K562 (cell line): Measurements from ENCODE around the gene MTTP. TPM values are rescaled to one million over a fixed set of nuclear protein-coding genes. Genes with fewer than 3 reads are reported as not detected.

ENCODE experiments used
- ATAC-seq: fragments of 200-7000 bp; cut with Tn5 transposase; 3 replicates; pipeline ENCODE4 v1.9.1; 2020; ENCODE audit warnings: moderate library complexity
- BruUV-seq: library from RNA; stranded (reverse); fragments of 400-500 nt; replicated peaks from 2 replicates; lab custom pipeline; 2021; lab: Mats Ljungman, UMichigan
- CTCF ChIA-PET: fragments of 300-600 bp; formaldehyde crosslinking; extraction: SDS; loops from one replicate; lab custom pipeline; 2021; ENCODE audit warnings: low intra/inter-chr PET ratio; lab: Yijun Ruan, JAX
- POLR2A ChIA-PET: fragments of 300-600, 350-650 bp; sonication (Branson Sonifier 250); formaldehyde crosslinking; extraction: SDS; loops from one replicate; lab custom pipeline; 2021; ENCODE audit warnings: antibody characterized with exemption, inconsistent platforms; lab: Yijun Ruan, JAX
- DNase-seq, 4 experiments: peaks; one replicate each; pipeline versions ENCODE4 v3.0.0 to v3.0.0-alpha.2; 2011 to 2018; ENCODE audit warnings: low spot score in 3 of 4, mixed read lengths in 3 of 4; ENCODE audit errors: extremely low read depth in 1 of 4
- FAIRE-seq: peaks from 2 replicates; lab custom pipeline; 2011; peaks lifted over from hg19 to GRCh38; lab: Jason Lieb, UNC
- H2AFZ ChIP-seq: 2 replicates; pipeline ENCODE4 v1.6.0; 2011; ENCODE audit warnings: low read depth, low read length, control low read depth, inconsistent platforms
- H3K27ac ChIP-seq: fragments of 200-600 bp; 3 replicates; pipeline ENCODE4 v1.8.0; 2011; ENCODE audit warnings: low read depth, mild to moderate bottlenecking, control low read depth, inconsistent platforms, low read length, moderate library complexity, mixed read lengths; ENCODE audit errors: extremely low read depth
- H3K27me3 ChIP-seq, 2 experiments: fragments of 300-600 bp in 1 of 2; 2 replicates in 1 of 2; 3 replicates in 1 of 2; pipeline versions ENCODE4 v1.6.0 to v1.8.0; 2011; ENCODE audit warnings: inconsistent platforms in 2 of 2, low read length in 2 of 2, mild to moderate bottlenecking in 1 of 2, mixed read lengths in 1 of 2, moderate library complexity in 1 of 2; ENCODE audit not compliant: control insufficient read depth in 2 of 2, insufficient read depth in 2 of 2
- H3K36me3 ChIP-seq: fragments of 300-600 bp; 3 replicates; pipeline ENCODE4 v1.8.0; 2011; ENCODE audit warnings: mild to moderate bottlenecking, low read length, inconsistent platforms; ENCODE audit not compliant: control insufficient read depth, insufficient read depth
- H3K4me1 ChIP-seq, 2 experiments: fragments of 200-600 bp in 1 of 2; replicated peaks in 1 of 2; 2 replicates in 1 of 2; 3 replicates in 1 of 2; pipeline versions ENCODE4 v1.5.1 to v1.8.0; 2011; ENCODE audit warnings: inconsistent platforms in 2 of 2, low read length in 2 of 2, mild to moderate bottlenecking in 1 of 2, mixed read lengths in 1 of 2, moderate library complexity in 1 of 2; ENCODE audit not compliant: control insufficient read depth in 2 of 2, insufficient read depth in 2 of 2
- H3K4me2 ChIP-seq: 2 replicates; pipeline ENCODE4 v1.6.1; 2011; ENCODE audit warnings: low read length, control low read depth, inconsistent platforms, mixed read lengths; ENCODE audit not compliant: insufficient read depth
- H3K4me3 ChIP-seq: fragments of 200-600 bp; sonication (generic), shearing (Covaris generic); 2 replicates; pipeline ENCODE4 v1.5.1; 2016; ENCODE audit warnings: control low read depth, inconsistent platforms
- H3K79me2 ChIP-seq: fragments of 200-600 bp; 3 replicates; pipeline ENCODE4 v1.8.0; 2011; ENCODE audit warnings: low read length, inconsistent platforms; ENCODE audit not compliant: control insufficient read depth, insufficient read depth
- H3K9ac ChIP-seq, 2 experiments: 2 replicates each; pipeline versions ENCODE4 v1.6.0 to v1.6.1; 2011; ENCODE audit warnings: low read depth in 2 of 2, low read length in 2 of 2, control low read depth in 1 of 2, inconsistent platforms in 1 of 2, mild to moderate bottlenecking in 1 of 2, mixed read lengths in 1 of 2; ENCODE audit not compliant: insufficient read depth in 1 of 2
- H3K9me1 ChIP-seq: one replicate; pipeline ENCODE4 v1.6.0; 2011; ENCODE audit warnings: inconsistent platforms, mild to moderate bottlenecking, low read length, moderate library complexity; ENCODE audit not compliant: control insufficient read depth, insufficient read depth
- H3K9me3 ChIP-seq: replicated peaks from 2 replicates; pipeline ENCODE4 v1.5.1; 2011; ENCODE audit warnings: low read depth, low read length, inconsistent platforms; ENCODE audit not compliant: control insufficient read depth, insufficient read depth
- H4K20me1 ChIP-seq: replicated peaks from 2 replicates; pipeline ENCODE4 v1.6.1; 2011; ENCODE audit warnings: low read length, inconsistent platforms, mixed read lengths; ENCODE audit not compliant: control insufficient read depth, insufficient read depth
- CBFA2T3 ChIP-seq: fragments of 450-650 bp; IDR thresholded peaks from 2 replicates; pipeline ENCODE4 v1.6.1; 2017
- CXXC5 ChIP-seq: fragments of 250-450 bp; sonication (Bioruptor Pico); IDR thresholded peaks from 2 replicates; pipeline ENCODE4 v1.8.0; 2022; ENCODE audit warnings: inconsistent platforms, mild to moderate bottlenecking, moderate library complexity
- DIDO1 ChIP-seq: fragments of 450-650 bp; IDR thresholded peaks from 2 replicates; pipeline ENCODE4 v1.6.1; 2016; ENCODE audit warnings: low read depth, missing biosample characterization, missing genetic modification characterization
- DMBX1 ChIP-seq: fragments of 250-450 bp; sonication (Bioruptor Pico); IDR thresholded peaks from 2 replicates; pipeline ENCODE4 v1.8.0; 2022; ENCODE audit warnings: inconsistent platforms, mild to moderate bottlenecking, moderate library complexity, borderline replicate concordance
- GATA2 ChIP-seq: sonication (generic); formaldehyde crosslinking; IDR thresholded peaks from 2 replicates; pipeline ENCODE4 v1.4.0; 2020; ENCODE audit warnings: mild to moderate bottlenecking, missing genetic modification reagents
- GTF2E2 ChIP-seq: fragments of 200-800 bp; sonication (Bioruptor generic); IDR thresholded peaks from 2 replicates; pipeline ENCODE4 v1.6.1; 2016; ENCODE audit warnings: missing genetic modification characterization, missing compliant biosample characterization
- HDAC2 ChIP-seq: fragments of 450-650 bp; IDR thresholded peaks from 2 replicates; pipeline ENCODE4 v1.6.1; 2016; ENCODE audit warnings: mild to moderate bottlenecking
- MYC ChIP-seq, 2 experiments: fragments of 250-450 bp in 1 of 2; sonication (Bioruptor Pico) in 1 of 2; IDR thresholded peaks; 2 replicates each; pipeline versions ENCODE4 v1.5.1 to v1.6.1; 2012 to 2021; ENCODE audit warnings: low read depth in 2 of 2, borderline replicate concordance in 1 of 2, improper control_type of control experiment in 1 of 2, low read length in 1 of 2, mild to moderate bottlenecking in 1 of 2, moderate library complexity in 1 of 2
- NEUROD1 ChIP-seq: fragments of 150-350 bp; IDR thresholded peaks from 2 replicates; pipeline ENCODE4 v1.6.1; 2014; ENCODE audit warnings: borderline replicate concordance, low read length, low read depth; ENCODE audit not compliant: partially characterized antibody
- POLR2AphosphoS5 ChIP-seq: IDR thresholded peaks from 2 replicates; pipeline ENCODE4 v1.6.1; 2011; ENCODE audit warnings: mild to moderate bottlenecking, low read depth, low read length, moderate library complexity; ENCODE audit not compliant: control insufficient read depth, insufficient read depth
- SMAD1 ChIP-seq: fragments of 150-350 bp; IDR thresholded peaks from 2 replicates; pipeline ENCODE4 v1.6.1; 2014; ENCODE audit warnings: low read length, low read depth; ENCODE audit not compliant: partially characterized antibody
- TAF7 ChIP-seq: fragments of 450-650 bp; IDR thresholded peaks from 2 replicates; pipeline ENCODE4 v1.6.1; 2016; ENCODE audit warnings: missing genetic modification characterization, missing compliant biosample characterization
- THRAP3 ChIP-seq: fragments of 450-650 bp; IDR thresholded peaks from 2 replicates; pipeline ENCODE4 v1.6.1; 2016; ENCODE audit warnings: mild to moderate bottlenecking, inconsistent platforms, borderline replicate concordance
- ZFPM2 ChIP-seq: fragments of 250-450 bp; sonication (Bioruptor Pico); IDR thresholded peaks from 2 replicates; pipeline ENCODE4 v1.5.1; 2022; ENCODE audit warnings: mild to moderate bottlenecking
- ZNF184 ChIP-seq: sonication (generic); formaldehyde crosslinking; IDR thresholded peaks from 2 replicates; pipeline ENCODE4 v1.5.0; 2020; ENCODE audit warnings: missing genetic modification reagents
- WGBS: fragments of 100-300 bp; shearing (Covaris generic); methylation state at CpG from one replicate; pipeline ENCODE4 v1.1.6; 2016; ENCODE audit warnings: low coverage, mixed read lengths; ENCODE audit not compliant: insufficient coverage; ENCODE audit errors: missing lambda C conversion rate; 5-methylcytosine and 5-hydroxymethylcytosine counted together
- in situ Hi-C: fragments of 300-500 bp; cut with MboI; formaldehyde crosslinking; loops from 4 replicates; pipeline ENCODE4 v1.15.0; 2018; ENCODE audit warnings: inconsistent platforms, mixed read lengths
- intact Hi-C: fragments of 100-400 bp; cut with micrococcal nuclease; formaldehyde crosslinking; loops from 2 replicates; pipeline ENCODE4 v1.14.2; 2022
- polyA plus RNA-seq, 8 experiments: library from polyadenylated mRNA; depleted of rRNA in 4 of 8; stranded (reverse) in 5 of 8; unstranded in 3 of 8; fragments of >200 nt; fragmentation: Nextera tagmentation in 2 of 8; fragmentation: Illumina TruSeq in 1 of 8; extraction: Ambion mirVana in 2 of 8; extraction: Trizol in 1 of 8; gene quantifications; 2 replicates each; pipeline versions ENCODE4 v1.2.1 to v1.2.3, GENCODE V29; 2011 to 2014; ENCODE audit warnings: inconsistent platforms in 1 of 8, missing spikeins in 1 of 8
- total RNA-seq, 7 experiments: library from RNA; depleted of rRNA in 6 of 7; stranded (reverse); fragments of >200 nt in 6 of 7; fragmentation: Illumina TruSeq in 2 of 7; extraction: Trizol in 2 of 7; gene quantifications; 2 replicates each; pipeline versions ENCODE4 v1.2.1 to v1.2.3, GENCODE V29; 2011 to 2021; ENCODE audit warnings: low replicate concordance in 1 of 7
- TF ChIP-seq, protein P1 (sequence below): fragments of 200-800 bp; sonication (Bioruptor generic); IDR thresholded peaks from 2 replicates; pipeline ENCODE4 v1.6.1; 2017; ENCODE audit warnings: missing genetic modification characterization, missing compliant biosample characterization
- TF ChIP-seq, protein P2 (sequence below): fragments of 450-650 bp; formaldehyde crosslinking; IDR thresholded peaks from 2 replicates; pipeline ENCODE4 v1.4.0; 2022; ENCODE audit warnings: missing genetic modification characterization

MTTP gene
- total and polyA plus RNA-seq, 9 of the 15 experiments (the other 6 are each of a cell fraction or from before 2014, with no cell fraction given), result 0.01 to 0.29 (median 0.04) TPM; not detected in 2

DNA sequence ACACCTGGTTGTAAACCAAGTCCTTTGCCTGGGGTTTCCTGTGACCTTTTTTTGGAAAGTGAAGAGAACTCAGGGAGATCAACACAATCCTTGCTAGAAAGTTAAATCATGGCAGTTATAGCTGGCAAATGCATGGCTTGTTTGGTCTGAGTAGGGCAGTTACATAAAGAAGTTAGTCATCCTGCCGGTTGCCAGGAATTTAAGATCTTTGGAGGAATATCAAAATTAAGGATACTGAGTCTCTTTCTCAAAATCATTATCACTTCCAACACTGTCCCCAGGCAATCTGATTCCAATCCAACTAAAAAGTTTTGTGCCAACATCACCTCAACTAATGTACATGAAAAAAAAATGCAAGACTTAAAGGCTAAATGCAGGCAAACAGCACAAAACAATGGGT is 42.8 kb downstream of the MTTP start:
- no peak overlapping the region for H3K9ac ChIP-seq
- DNase-seq, result no peak
- no peaks in the 10 kb centered on the region for H3K9me1 ChIP-seq
- CTCF ChIA-PET, result no interaction called here
- H3K36me3 ChIP-seq, result no peaks in the 10 kb centered on the region
- no peak for FAIRE-seq
- in situ Hi-C loops, result no loop called here
- 0% methylated on average over 1 of the region's 1 CpG for WGBS
- H3K4me3 ChIP-seq, result no peak overlapping the region
- no peaks in the 10 kb centered on the region for H3K79me2 ChIP-seq
- TF ChIP-seq DIDO1 (tag) (no peak), THRAP3 (no peak), HDAC2 (no peak), MYC (IDR thresholded peaks at IDR 0.05; ENCODE audit: low read depth, low read length) (no peak), MYC (CRISPR knock-in tag; IDR thresholded peaks at IDR 0.05; ENCODE audit: borderline replicate concordance, low read depth) (no peak), ZNF184 (no peak), CXXC5 (CRISPR knock-in tag) (no peak), TAF7 (tag) (no peak), GATA2 (no peak), GTF2E2 (tag) (no peak), ZFPM2 (CRISPR knock-in tag) (no peak), NEUROD1 (no peak), SMAD1 (no peak), POLR2AphosphoS5 (no peak), DMBX1 (no peak), CBFA2T3 (no peak)
- TF ChIP-seq, protein P1, sequence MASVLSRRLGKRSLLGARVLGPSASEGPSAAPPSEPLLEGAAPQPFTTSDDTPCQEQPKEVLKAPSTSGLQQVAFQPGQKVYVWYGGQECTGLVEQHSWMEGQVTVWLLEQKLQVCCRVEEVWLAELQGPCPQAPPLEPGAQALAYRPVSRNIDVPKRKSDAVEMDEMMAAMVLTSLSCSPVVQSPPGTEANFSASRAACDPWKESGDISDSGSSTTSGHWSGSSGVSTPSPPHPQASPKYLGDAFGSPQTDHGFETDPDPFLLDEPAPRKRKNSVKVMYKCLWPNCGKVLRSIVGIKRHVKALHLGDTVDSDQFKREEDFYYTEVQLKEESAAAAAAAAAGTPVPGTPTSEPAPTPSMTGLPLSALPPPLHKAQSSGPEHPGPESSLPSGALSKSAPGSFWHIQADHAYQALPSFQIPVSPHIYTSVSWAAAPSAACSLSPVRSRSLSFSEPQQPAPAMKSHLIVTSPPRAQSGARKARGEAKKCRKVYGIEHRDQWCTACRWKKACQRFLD, result no peak
- TF ChIP-seq, protein P2, sequence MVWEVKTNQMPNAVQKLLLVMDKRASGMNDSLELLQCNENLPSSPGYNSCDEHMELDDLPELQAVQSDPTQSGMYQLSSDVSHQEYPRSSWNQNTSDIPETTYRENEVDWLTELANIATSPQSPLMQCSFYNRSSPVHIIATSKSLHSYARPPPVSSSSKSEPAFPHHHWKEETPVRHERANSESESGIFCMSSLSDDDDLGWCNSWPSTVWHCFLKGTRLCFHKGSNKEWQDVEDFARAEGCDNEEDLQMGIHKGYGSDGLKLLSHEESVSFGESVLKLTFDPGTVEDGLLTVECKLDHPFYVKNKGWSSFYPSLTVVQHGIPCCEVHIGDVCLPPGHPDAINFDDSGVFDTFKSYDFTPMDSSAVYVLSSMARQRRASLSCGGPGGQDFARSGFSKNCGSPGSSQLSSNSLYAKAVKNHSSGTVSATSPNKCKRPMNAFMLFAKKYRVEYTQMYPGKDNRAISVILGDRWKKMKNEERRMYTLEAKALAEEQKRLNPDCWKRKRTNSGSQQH, result no peak
- BruUV-seq, result no TSS peak
- no peak overlapping the region for H2AFZ ChIP-seq
- no peak overlapping the region for H3K27ac ChIP-seq
- intact Hi-C loops, result no loop called here
- H3K27me3 ChIP-seq, result peaks cover 0 to 2% of the 10 kb centered on the region in 2 experiments; a peak in 1 of 5 replicates
- H3K4me2 ChIP-seq, result no peak overlapping the region
- ATAC-seq, result no peak
- no peaks in the 10 kb centered on the region for H4K20me1 ChIP-seq
- H3K4me1 ChIP-seq, result no peaks in the 10 kb centered on the region
- no peaks in the 10 kb centered on the region for H3K9me3 ChIP-seq
- POLR2A ChIA-PET, result no interaction called here
